Adrenal gland (tissue), 5 donors: ENCODE results near the gene GANC.

Experiments
- CTCF ChIP-seq, 6 experiments: fragments of 450-650 bp in 4 of 6; fragments of 200-600 bp in 2 of 6; sonication (generic) in 1 of 6; IDR thresholded peaks; 1 replicate in 5 of 6; 2 replicates in 1 of 6; pipeline versions ENCODE4 v1.5.1 to v1.8.0; 2016 to 2021; ENCODE audit warnings: antibody characterized with exemption in 6 of 6, mild to moderate bottlenecking in 2 of 6, moderate library complexity in 1 of 6
- POLR2A ChIP-seq, 2 donors: fragments of 450-650 bp; IDR thresholded peaks; one replicate each; pipeline ENCODE4 v1.6.1; 2017; ENCODE audit warnings: antibody characterized with exemption in 2 of 2, mild to moderate bottlenecking in 2 of 2, moderate library complexity in 1 of 2
- donor health status: DM: no; HTN: no; CAD: no.

DNA sequence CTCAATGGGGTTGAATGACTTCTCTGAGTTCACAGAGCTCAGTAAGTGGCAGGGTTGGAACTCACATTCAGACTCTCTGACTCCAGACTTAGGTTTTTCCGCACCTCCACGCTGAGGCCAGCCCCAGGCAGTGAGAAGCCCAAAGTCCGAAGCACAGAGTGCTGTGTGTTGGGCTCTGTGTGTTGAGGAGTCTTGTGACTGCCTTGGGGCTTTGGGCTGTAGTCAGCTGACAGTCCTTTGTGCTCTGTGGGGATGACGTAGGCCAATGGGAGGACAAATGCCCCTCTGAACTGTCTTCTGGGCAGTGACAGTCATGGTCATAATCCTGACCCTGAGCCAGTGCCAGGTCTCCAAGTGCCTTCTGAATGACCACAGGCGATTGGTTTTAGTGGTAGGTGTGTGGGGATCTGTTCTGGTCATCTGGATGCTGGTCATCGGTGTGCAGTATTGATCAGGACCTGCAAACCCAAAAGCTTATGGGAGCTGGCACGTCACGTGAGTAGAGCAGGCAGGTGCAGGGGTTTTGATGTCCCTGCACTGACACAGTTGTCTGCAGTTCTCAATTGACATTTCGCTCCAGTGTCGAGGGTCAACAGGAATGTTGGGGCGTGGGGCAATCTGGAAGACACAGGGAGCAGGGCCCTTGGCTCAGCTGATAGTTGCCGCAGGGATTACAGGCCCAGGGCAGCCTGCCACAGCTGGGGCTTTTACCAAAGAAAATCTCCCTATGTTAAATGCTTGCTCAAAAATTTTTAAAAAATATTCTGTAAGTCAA is 131.6 kb downstream of the GANC start:
- TF ChIP-seq CTCF (IDR thresholded peaks at IDR 0.05) = no peak
- TF ChIP-seq POLR2A (IDR thresholded peaks at IDR 0.05) = no peak
